Loucy (cell line): ENCODE measurements around the gene SERTM1.

Source experiments
- CTCF ChIP-seq: fragments of 200-600 bp; sonication (generic); conservative IDR thresholded peaks from 2 replicates; pipeline ENCODE4 v1.5.1; 2014; ENCODE audit warnings: mild to moderate bottlenecking, antibody characterized with exemption, low read length
- EZH2phosphoT487 ChIP-seq: fragments of 200-600 bp; IDR thresholded peaks from 2 replicates; pipeline ENCODE4 v1.6.1; 2018; ENCODE audit warnings: antibody characterized with exemption, mild to moderate bottlenecking, moderate library complexity, borderline replicate concordance

- no peak for TF ChIP-seq CTCF
- no peak for TF ChIP-seq EZH2phosphoT487
Observed at GRCh38 chr13:36717017-36717416, 43.2 kb downstream of the SERTM1 start.
